GM06990 (cell line): ENCODE measurements around the gene GTF2B.
A peak's percentile ranks its signal among the peaks of the same experiment; 100 is the strongest.
"Not testable (repeated sequence)": the region's sequence is repeated elsewhere in the genome, so short reads cannot be mapped to it uniquely, and the experiment has no call there.

Source experiments
- DNase-seq: peaks from one replicate; pipeline ENCODE4 v3.0.0-alpha.2; 2011; ENCODE audit not compliant: insufficient read length; ENCODE audit errors: extremely low read depth
- H3K27me3 ChIP-seq: replicated peaks from 2 replicates; pipeline ENCODE4 v1.6.0; 2011; ENCODE audit warnings: low read length; ENCODE audit not compliant: control insufficient read depth, insufficient read depth
- H3K36me3 ChIP-seq: 2 replicates; pipeline ENCODE4 v1.5.1; 2011; ENCODE audit warnings: low read length; ENCODE audit not compliant: control insufficient read depth, insufficient read depth
- H3K4me3 ChIP-seq: replicated peaks from 2 replicates; pipeline ENCODE4 v1.5.1; 2011; ENCODE audit warnings: low read depth, mild to moderate bottlenecking, control low read depth, low read length
- CTCF ChIP-seq: IDR thresholded peaks from 2 replicates; pipeline ENCODE4 v1.5.1; 2011; ENCODE audit warnings: low read length, control low read depth, mild to moderate bottlenecking, inconsistent platforms; ENCODE audit not compliant: insufficient read depth, poor library complexity, severe bottlenecking

GTF2B gene

GRCh38 chr1:88890791-88891317, 513 bp downstream of the GTF2B start:
- Histone ChIP-seq H3K27me3 (no peaks in the 10 kb centered on the region), H3K36me3 (no peaks in the 10 kb centered on the region; the same call in 1 of the 2 replicates), H3K4me3 (peak overlapping the region; percentile 100)
- no peak for TF ChIP-seq CTCF
- no peak for DNase-seq

- peak overlapping the region; percentile 100 for H3K4me3 ChIP-seq
- TF ChIP-seq CTCF, result no peak
- H3K36me3 ChIP-seq, result no peaks in the 10 kb centered on the region; the same call in 1 of the 2 replicates
- no peaks in the 10 kb centered on the region for H3K27me3 ChIP-seq
- DNase-seq, result no peak
These were observed 1.2 kb downstream of the GTF2B start for GRCh38 chr1:88890131-88890530.

- Histone ChIP-seq H3K36me3 (peaks cover 4% of the 10 kb centered on the region; the same call in 1 of the 2 replicates), H3K27me3 (no peaks in the 10 kb centered on the region), H3K4me3 (no peak overlapping the region)
- no peak for TF ChIP-seq CTCF
- no peak for DNase-seq
These were observed 2.6 kb downstream of the GTF2B start for GRCh38 chr1:88888750-88889149.

GRCh38 chr1:88885933-88886332, 5.4 kb downstream of the GTF2B start:
- peaks cover 7% of the 10 kb centered on the region for H3K36me3 ChIP-seq

GRCh38 chr1:88883156-88883555, 8.2 kb downstream of the GTF2B start:
- no peak for DNase-seq
- Histone ChIP-seq H3K4me3 (no peak overlapping the region), H3K27me3 (no peaks in the 10 kb centered on the region), H3K36me3 (peaks cover 9% of the 10 kb centered on the region)
- TF ChIP-seq CTCF, result no peak

More at GRCh38 chr1:88885933-88886332, 5.4 kb downstream of the GTF2B start:
- TF ChIP-seq CTCF, result no peak
- no peak overlapping the region for H3K4me3 ChIP-seq
- H3K27me3 ChIP-seq, result no peaks in the 10 kb centered on the region
- DNase-seq, result no peak

GRCh38 chr1:88880717-88881116, 10.7 kb downstream of the GTF2B start:
- H3K4me3 ChIP-seq, H3K27me3 ChIP-seq, H3K36me3 ChIP-seq, DNase-seq: not testable (repeated sequence)
